ENCODE data around the gene MTRF1.

The MTRF1 gene

GRCh38 chr13:41306271-41307145 lies 43.1 kb upstream of the MTRF1 start:
- TF ChIP-seq CTCF (IDR thresholded peaks at IDR 0.05; ENCODE audit: borderline replicate concordance, insufficient read depth, low read depth, low read length), result no peak
- no peak overlapping the region for H3K4me3 ChIP-seq (ENCODE audit: low read depth, low read length)

- no peak overlapping the region for H3K4me3 ChIP-seq (ENCODE audit: low read depth, low read length)
- TF ChIP-seq CTCF (IDR thresholded peaks at IDR 0.05; ENCODE audit: borderline replicate concordance, insufficient read depth, low read depth, low read length), result no peak
These were observed 41.2 kb upstream of the MTRF1 start for GRCh38 chr13:41304551-41304950.

- no peak overlapping the region for H3K4me3 ChIP-seq (ENCODE audit: low read depth, low read length)
- TF ChIP-seq CTCF (IDR thresholded peaks at IDR 0.05; ENCODE audit: borderline replicate concordance, insufficient read depth, low read depth, low read length), result no peak
These were observed 39.4 kb upstream of the MTRF1 start for GRCh38 chr13:41302743-41303142.

- no peak for TF ChIP-seq CTCF (IDR thresholded peaks at IDR 0.05; ENCODE audit: borderline replicate concordance, insufficient read depth, low read depth, low read length)
- H3K4me3 ChIP-seq (ENCODE audit: low read depth, low read length), result no peak overlapping the region
These were observed 36.1 kb upstream of the MTRF1 start for GRCh38 chr13:41299316-41300094.

- TF ChIP-seq CTCF (IDR thresholded peaks at IDR 0.05; ENCODE audit: borderline replicate concordance, insufficient read depth, low read depth, low read length), result no peak
- no peak overlapping the region for H3K4me3 ChIP-seq (ENCODE audit: low read depth, low read length)
These were observed 33.7 kb upstream of the MTRF1 start for GRCh38 chr13:41296879-41297646.

- H3K4me3 ChIP-seq (ENCODE audit: low read depth, low read length), result no peak overlapping the region
- TF ChIP-seq CTCF (IDR thresholded peaks at IDR 0.05; ENCODE audit: borderline replicate concordance, insufficient read depth, low read depth, low read length), result no peak
These were observed 32.6 kb upstream of the MTRF1 start for GRCh38 chr13:41295973-41296372.

Measured in GM12875 (cell line).